OCI-LY1 (cell line): ENCODE measurements around the gene CD163L1.

ENCODE experiments used
- H2AFZ ChIP-seq: fragments of 200-600 bp; sonication (generic), shearing (Covaris generic); 2 replicates; pipeline ENCODE4 v1.6.0; 2014; ENCODE audit warnings: antibody characterized with exemption, mild to moderate bottlenecking, low read length
- H3F3A ChIP-seq: fragments of 200-600 bp; sonication (generic), shearing (Covaris generic); 2 replicates; pipeline ENCODE4 v1.6.0; 2014; ENCODE audit warnings: mild to moderate bottlenecking, antibody characterized with exemption, low read length, moderate library complexity; ENCODE audit not compliant: insufficient read depth
- H3K27ac ChIP-seq: fragments of 200-600 bp; sonication (generic); 2 replicates; pipeline ENCODE4 v1.5.1; 2014; ENCODE audit warnings: low read length, mixed run types, mild to moderate bottlenecking, low read depth; ENCODE audit not compliant: poor library complexity, severe bottlenecking
- H3K27me3 ChIP-seq: fragments of 200-600 bp; sonication (generic); 2 replicates; pipeline ENCODE4 v1.6.0; 2014; ENCODE audit warnings: antibody characterized with exemption, mild to moderate bottlenecking, low read length, moderate library complexity; ENCODE audit not compliant: insufficient read depth
- H3K36me3 ChIP-seq: fragments of 200-600 bp; sonication (generic); 2 replicates; pipeline ENCODE4 v1.6.1; 2014; ENCODE audit warnings: mild to moderate bottlenecking, antibody characterized with exemption, low read length, moderate library complexity, mixed read lengths; ENCODE audit not compliant: insufficient read depth
- H3K4me1 ChIP-seq: fragments of 200-600 bp; sonication (generic); 2 replicates; pipeline ENCODE4 v1.5.1; 2014; ENCODE audit warnings: mild to moderate bottlenecking, low read length, moderate library complexity; ENCODE audit not compliant: insufficient read depth, severe bottlenecking
- H3K4me2 ChIP-seq: fragments of 200-600 bp; sonication (generic), shearing (Covaris generic); 2 replicates; pipeline ENCODE4 v1.6.1; 2014; ENCODE audit warnings: low read length
- H3K4me3 ChIP-seq: fragments of 200-600 bp; sonication (generic); 2 replicates; pipeline ENCODE4 v1.5.1; 2014; ENCODE audit warnings: low read length, low read depth, mild to moderate bottlenecking, mixed read lengths; ENCODE audit not compliant: poor library complexity, severe bottlenecking
- H3K79me2 ChIP-seq: fragments of 200-600 bp; shearing (Covaris generic); 2 replicates; pipeline ENCODE4 v1.6.1; 2016; ENCODE audit warnings: mixed run types, low read length, mixed read lengths; ENCODE audit not compliant: insufficient read depth
- H3K9ac ChIP-seq: fragments of 200-600 bp; sonication (generic), shearing (Covaris generic); 2 replicates; pipeline ENCODE4 v1.6.1; 2014; ENCODE audit warnings: mild to moderate bottlenecking, low read length, mixed read lengths
- H3K9me2 ChIP-seq: fragments of 200-600 bp; sonication (generic), shearing (Covaris generic); 2 replicates; pipeline ENCODE4 v1.6.1; 2014; ENCODE audit warnings: low read depth, mild to moderate bottlenecking, low read length, mixed read lengths
- H3K9me3 ChIP-seq: fragments of 200-600 bp; shearing (Covaris generic); 2 replicates; pipeline ENCODE4 v1.6.1; 2014; ENCODE audit warnings: low read length, mixed read lengths
- H4K20me1 ChIP-seq: fragments of 200-600 bp; sonication (generic), shearing (Covaris generic); 2 replicates; pipeline ENCODE4 v1.6.0; 2016; ENCODE audit warnings: mild to moderate bottlenecking, low read length; ENCODE audit not compliant: insufficient read depth
- CTCF ChIP-seq: fragments of 200-600 bp; sonication (generic), shearing (Covaris generic); IDR thresholded peaks from 2 replicates; pipeline ENCODE4 v1.5.1; 2017; ENCODE audit warnings: mild to moderate bottlenecking, antibody characterized with exemption, low read length, moderate library complexity, mixed read lengths
- EZH2 ChIP-seq: fragments of 200-600 bp; sonication (generic), shearing (Covaris generic); IDR thresholded peaks from 2 replicates; pipeline ENCODE4 v1.8.0; 2017; ENCODE audit warnings: borderline replicate concordance, mixed run types, mild to moderate bottlenecking, antibody characterized with exemption, low read length, moderate library complexity, mixed read lengths

CD163L1 gene

GRCh38 chr12:7354529-7354928 is 89.4 kb downstream of the CD163L1 start:
- no peaks in the 10 kb centered on the region for H3K4me1 ChIP-seq
- H3F3A ChIP-seq = no peaks in the 10 kb centered on the region
- H3K27ac ChIP-seq = no peak overlapping the region
- H3K9me3 ChIP-seq = no peaks in the 10 kb centered on the region
- no peaks in the 10 kb centered on the region for H3K36me3 ChIP-seq
- no peak overlapping the region for H3K4me2 ChIP-seq
- H3K9ac ChIP-seq = no peak overlapping the region
- H3K79me2 ChIP-seq = no peaks in the 10 kb centered on the region
- H2AFZ ChIP-seq = no peak overlapping the region
- no peaks in the 10 kb centered on the region for H4K20me1 ChIP-seq
- no peaks in the 10 kb centered on the region for H3K27me3 ChIP-seq
- H3K9me2 ChIP-seq = no peaks in the 10 kb centered on the region
- no peak overlapping the region for H3K4me3 ChIP-seq
- TF ChIP-seq CTCF (no peak), EZH2 (no peak)

DNA sequence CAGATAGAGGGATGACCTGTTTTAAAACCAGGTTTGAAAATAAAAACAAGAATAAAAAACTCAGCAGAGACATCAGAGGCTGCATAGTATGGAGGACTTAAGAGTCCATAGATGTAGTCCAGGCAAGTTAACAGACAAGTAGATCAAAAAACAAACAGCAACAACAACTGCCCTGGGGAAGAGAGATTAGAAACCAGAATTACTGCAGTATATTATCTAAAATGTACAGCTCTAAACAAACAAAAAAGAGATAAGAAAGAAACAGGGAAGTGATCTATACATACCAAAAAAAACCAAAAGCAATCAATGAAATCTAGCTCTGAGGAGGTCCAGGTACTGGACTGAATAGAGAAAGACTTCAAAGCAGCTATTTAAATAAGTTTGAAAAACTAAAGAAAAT is 91.3 kb downstream of the CD163L1 start:
- Histone ChIP-seq H4K20me1 (no peaks in the 10 kb centered on the region), H3F3A (no peaks in the 10 kb centered on the region)

GRCh38 chr12:7351177-7351576 is 92.8 kb downstream of the CD163L1 start:
- no peaks in the 10 kb centered on the region for H3K4me1 ChIP-seq
- H3K9me2 ChIP-seq = no peaks in the 10 kb centered on the region
- H3K27me3 ChIP-seq = no peaks in the 10 kb centered on the region
- no peaks in the 10 kb centered on the region for H3K79me2 ChIP-seq
- H3F3A ChIP-seq = no peaks in the 10 kb centered on the region
- H3K4me2 ChIP-seq = no peak overlapping the region
- no peak for TF ChIP-seq CTCF
- TF ChIP-seq EZH2 = no peak
- H3K9me3 ChIP-seq = no peaks in the 10 kb centered on the region
- H3K4me3 ChIP-seq = no peak overlapping the region
- no peaks in the 10 kb centered on the region for H4K20me1 ChIP-seq
- H2AFZ ChIP-seq = no peak overlapping the region
- H3K9ac ChIP-seq = no peak overlapping the region
- no peak overlapping the region for H3K27ac ChIP-seq
- H3K36me3 ChIP-seq = no peaks in the 10 kb centered on the region

More for the DNA sequence above, 91.3 kb downstream of the CD163L1 start:
- no peak overlapping the region for H3K4me3 ChIP-seq
- no peaks in the 10 kb centered on the region for H3K4me1 ChIP-seq
- TF ChIP-seq CTCF (no peak), EZH2 (no peak)
- H2AFZ ChIP-seq = no peak overlapping the region
- H3K9me2 ChIP-seq = no peaks in the 10 kb centered on the region
- no peak overlapping the region for H3K4me2 ChIP-seq
- H3K27ac ChIP-seq = no peak overlapping the region
- no peaks in the 10 kb centered on the region for H3K27me3 ChIP-seq
- no peaks in the 10 kb centered on the region for H3K9me3 ChIP-seq
- no peak overlapping the region for H3K9ac ChIP-seq
- no peaks in the 10 kb centered on the region for H3K36me3 ChIP-seq
- H3K79me2 ChIP-seq = no peaks in the 10 kb centered on the region
